ENCODE data around the gene DCTPP1. TPM values are rescaled to one million over a fixed set of nuclear protein-coding genes. Genes with fewer than 3 reads are reported as not detected.

Gene DCTPP1
- total and polyA plus RNA-seq, 2 donors (not counting 3 experiments of a cell fraction or from before 2014, with no cell fraction given), result 68.0 to 88.6 TPM

- Histone ChIP-seq H3K79me2 (ENCODE audit: control insufficient read depth, insufficient read depth, low read length) (no peaks in the 10 kb centered on the region), H3K27ac (ENCODE audit: insufficient read depth, low read depth, low read length) (no peak overlapping the region), H3K4me2 (ENCODE audit: insufficient read depth, low read length) (no peak overlapping the region), H4K20me1 (replicated peaks; ENCODE audit: control insufficient read depth, extremely low read depth, insufficient read depth, low read length) (no peaks in the 10 kb centered on the region), H3K4me3 (replicated peaks in 1 of 3; ENCODE audit: insufficient read depth in 1 of 3, low read depth in 1 of 3, low read length in 3 of 3) (no peak overlapping the region), H3K36me3 (ENCODE audit: control insufficient read depth in 2 of 2, extremely low read depth in 1 of 2, insufficient read depth in 2 of 2, low read length in 2 of 2) (no peaks in the 10 kb centered on the region), H3K9me3 (replicated peaks; ENCODE audit: control insufficient read depth, insufficient read depth, low read length) (no peaks in the 10 kb centered on the region), H3K27me3 (ENCODE audit: control insufficient read depth in 2 of 2, insufficient read depth in 2 of 2, low read length in 2 of 2) (no peaks in the 10 kb centered on the region), H3K4me1 (ENCODE audit: control insufficient read depth, extremely low read depth, insufficient read depth, low read length) (peaks cover 12% of the 10 kb centered on the region), H2AFZ (ENCODE audit: low read depth, low read length) (no peak overlapping the region), H3K9me1 (replicated peaks; ENCODE audit: control insufficient read depth, extremely low read depth, insufficient read depth, low read length) (no peaks in the 10 kb centered on the region), H3K9ac (replicated peaks; ENCODE audit: extremely low read depth, insufficient read depth, low read length) (no peak overlapping the region)
- DNase-seq (ENCODE audit: low read depth, low spot score) (no peak), FAIRE-seq (no peak)
- dilution Hi-C loops (cut with MboI; ENCODE audit: extremely low pct_ligation_motif_present, low sequenced_read_pairs) (no loop called here), intact Hi-C loops (cut with micrococcal nuclease) (no loop called here)
- no TSS peak for BruUV-seq (replicated peaks)
- TF ChIP-seq POLR2A (IDR thresholded peaks at IDR 0.05; ENCODE audit: low read depth, low read length) (no peak), GATA2 (IDR thresholded peaks at IDR 0.05; ENCODE audit: insufficient read depth, insufficient read length, low read depth, low read length) (no peak), CTCF (IDR thresholded peaks at IDR 0.05; ENCODE audit: extremely low read depth in 1 of 2, insufficient read depth in 1 of 2, low read depth in 1 of 2, low read length in 2 of 2) (no peak), JUN (IDR thresholded peaks at IDR 0.05; ENCODE audit: borderline replicate concordance, insufficient read depth, insufficient read length, low read depth) (no peak), EZH2 (IDR thresholded peaks at IDR 0.05; ENCODE audit: borderline replicate concordance, low read depth, low read length, severe bottlenecking) (no peak), MYC (IDR thresholded peaks at IDR 0.05; ENCODE audit: low read depth, low read length) (no peak), FOS (IDR thresholded peaks at IDR 0.05; ENCODE audit: borderline replicate concordance, insufficient read depth, low read length) (no peak), POLR2AphosphoS5 (IDR thresholded peaks at IDR 0.05; ENCODE audit: insufficient read depth, low read depth, low read length) (no peak), MAX (IDR thresholded peaks at IDR 0.05; ENCODE audit: insufficient read depth, insufficient read length) (no peak)
- CTCF ChIA-PET, result no interaction called here
- POLR2A ChIA-PET, result no interaction called here
Observed at GRCh38 chr16:30376461-30376902, 53.3 kb downstream of the DCTPP1 start.

All from endothelial cell of umbilical vein (primary cell).